ENCODE measurements around the gene DNAJC10.
"Not testable (repeated sequence)": the region's sequence is repeated elsewhere in the genome, so short reads cannot be mapped to it uniquely, and the experiment has no call there.

The DNAJC10 gene

GRCh38 chr2:182726473-182726872, 10.4 kb downstream of the DNAJC10 start:
- no peak for DNase-seq

GRCh38 chr2:182728014-182728413, 12.0 kb downstream of the DNAJC10 start:
- no peak for DNase-seq

GRCh38 chr2:182729710-182730339, 13.8 kb downstream of the DNAJC10 start:
- DNase-seq, result no peak

GRCh38 chr2:182730486-182730885, 14.4 kb downstream of the DNAJC10 start:
- no peak for DNase-seq

GRCh38 chr2:182732736-182733135, 16.7 kb downstream of the DNAJC10 start:
- no peak for DNase-seq

GRCh38 chr2:182733572-182733971, 17.5 kb downstream of the DNAJC10 start:
- no peak for DNase-seq

GRCh38 chr2:182736856-182737255, 20.8 kb downstream of the DNAJC10 start:
- not testable (repeated sequence) for DNase-seq

GRCh38 chr2:182740701-182741100, 24.6 kb downstream of the DNAJC10 start:
- no peak for DNase-seq

GRCh38 chr2:182741620-182742019, 25.6 kb downstream of the DNAJC10 start:
- no peak for DNase-seq

- DNase-seq, result no peak
Observed at GRCh38 chr2:182744490-182744889, 28.4 kb downstream of the DNAJC10 start.

- no peak for DNase-seq
Observed at GRCh38 chr2:182745061-182745460, 29.0 kb downstream of the DNAJC10 start.

GRCh38 chr2:182745894-182746293, 29.8 kb downstream of the DNAJC10 start:
- DNase-seq, result not testable (repeated sequence)

- no peak for DNase-seq
Observed at GRCh38 chr2:182754231-182754630, 38.2 kb downstream of the DNAJC10 start.

- DNase-seq, result no peak
Observed at GRCh38 chr2:182758379-182758778, 42.3 kb downstream of the DNAJC10 start.

GRCh38 chr2:182761903-182762302, 45.8 kb downstream of the DNAJC10 start:
- no peak for DNase-seq

GRCh38 chr2:182763311-182763912, 47.4 kb downstream of the DNAJC10 start:
- DNase-seq, result peak; percentile 38 to 53

GRCh38 chr2:182766626-182767025, 50.6 kb downstream of the DNAJC10 start:
- DNase-seq, result no peak

- peak in 1 of 2 experiments; percentile 15 for DNase-seq
Observed at GRCh38 chr2:182767578-182767977, 51.5 kb downstream of the DNAJC10 start.

GRCh38 chr2:182768950-182769349, 52.9 kb downstream of the DNAJC10 start:
- not testable (repeated sequence) for DNase-seq

GRCh38 chr2:182779323-182779722, 63.3 kb downstream of the DNAJC10 start:
- no peak for DNase-seq

- DNase-seq, result not testable (repeated sequence)
Observed at GRCh38 chr2:182781099-182781498, 65.0 kb downstream of the DNAJC10 start.

GRCh38 chr2:182782686-182783085, 66.6 kb downstream of the DNAJC10 start:
- not testable (repeated sequence) for DNase-seq

- DNase-seq, result no peak
Observed at GRCh38 chr2:182784058-182784706, 68.1 kb downstream of the DNAJC10 start.

GRCh38 chr2:182784777-182785176, 68.7 kb downstream of the DNAJC10 start:
- peak; percentile 1 to 59 for DNase-seq
